ENCODE results near the gene SRD5A3. TPM values are rescaled to one million over a fixed set of nuclear protein-coding genes. Genes with fewer than 3 reads are reported as not detected.

Gene SRD5A3
- total and polyA plus RNA-seq, 9 of the 15 experiments (the other 6 are each of a cell fraction or from before 2014, with no cell fraction given), result 2.5 to 37.0 (median 13.3) TPM

GRCh38 chr4:55297346-55297745 lies 48.7 kb upstream of the SRD5A3 start:
- Histone ChIP-seq H3K4me1 (replicated peaks in 1 of 2; ENCODE audit: control insufficient read depth in 2 of 2, insufficient read depth in 2 of 2, low read length in 2 of 2) (no peaks in the 10 kb centered on the region; a peak in 1 of 5 replicates), H3K9ac (ENCODE audit: insufficient read depth in 1 of 2, low read depth in 2 of 2, low read length in 2 of 2) (no peak overlapping the region; a peak in 1 of 4 replicates), H2AFZ (ENCODE audit: low read depth, low read length) (peak overlapping the region; percentile 90), H3K9me3 (replicated peaks; ENCODE audit: control insufficient read depth, insufficient read depth, low read depth, low read length) (0 out of 2 replicates have a peak, but pooled peaks cover 3% of the 10 kb centered on the region), H3K4me2 (ENCODE audit: insufficient read depth, low read length) (peak overlapping the region; percentile 63), H3K27ac (ENCODE audit: extremely low read depth, low read depth, low read length) (no peak overlapping the region), H3K9me1 (ENCODE audit: control insufficient read depth, insufficient read depth, low read length) (no peaks in the 10 kb centered on the region), H3K4me3 (peak overlapping the region; percentile 24), H3K36me3 (ENCODE audit: control insufficient read depth, insufficient read depth, low read length) (no peaks in the 10 kb centered on the region), H4K20me1 (replicated peaks; ENCODE audit: control insufficient read depth, insufficient read depth, low read length) (no peaks in the 10 kb centered on the region), H3K79me2 (ENCODE audit: control insufficient read depth, insufficient read depth, low read length) (no peaks in the 10 kb centered on the region), H3K27me3 (ENCODE audit: control insufficient read depth in 2 of 2, insufficient read depth in 2 of 2, low read length in 2 of 2) (peaks cover 2 to 5% of the 10 kb centered on the region in 2 experiments; a peak in 2 of 5 replicates)
- POLR2A ChIA-PET, result no interaction called here
- intact Hi-C loops (cut with micrococcal nuclease) (no loop called here), in situ Hi-C loops (cut with MboI) (no loop called here)
- 3% methylated on average over 9 of the region's 9 CpGs for WGBS (ENCODE audit: insufficient coverage, low coverage, missing lambda C conversion rate)
- peak; percentile 100 for ATAC-seq
- CTCF ChIA-PET (ENCODE audit: low intra/inter-chr PET ratio), result no interaction called here
- DNase-seq (ENCODE audit: extremely low read depth in 1 of 4, low spot score in 3 of 4), result peak; percentile 17 to 56 (median 29)
- no TSS peak for BruUV-seq (replicated peaks)
- FAIRE-seq, result no peak
- TF ChIP-seq CTBP1 (IDR thresholded peaks at IDR 0.05; ENCODE audit: borderline replicate concordance), result no peak
- TF ChIP-seq NFE2 (IDR thresholded peaks at IDR 0.05; ENCODE audit: low read depth), result no peak
- TF ChIP-seq MTF1 (CRISPR knock-in tag; IDR thresholded peaks at IDR 0.05; ENCODE audit: borderline replicate concordance), result no peak
- no peak for TF ChIP-seq ARID3A (IDR thresholded peaks at IDR 0.05; ENCODE audit: borderline replicate concordance, low read depth, low read length)
- no peak for TF ChIP-seq HLTF (IDR thresholded peaks at IDR 0.05)
- TF ChIP-seq E2F6 (IDR thresholded peaks at IDR 0.05; ENCODE audit: borderline replicate concordance in 1 of 2, extremely low read depth in 1 of 2, insufficient read depth in 1 of 2, insufficient read length in 1 of 2, low read depth in 1 of 2, low read length in 1 of 2, poor library complexity in 1 of 2, severe bottlenecking in 1 of 2), result peak in 1 of 2 experiments; percentile 34
- no peak for TF ChIP-seq ATF3 (IDR thresholded peaks at IDR 0.05)
- TF ChIP-seq ATF3 (CRISPR knock-in tag; conservative IDR thresholded peaks at IDR 0.05), result no peak
- no peak for TF ChIP-seq SNAPC5 (CRISPR knock-in tag; IDR thresholded peaks at IDR 0.05)
- no peak for TF ChIP-seq ZBTB5 (IDR thresholded peaks at IDR 0.05)
- no peak for TF ChIP-seq MECOM (CRISPR knock-in tag; IDR thresholded peaks at IDR 0.05)
- peak; percentile 77 for TF ChIP-seq PKNOX1 (IDR thresholded peaks at IDR 0.05)
- TF ChIP-seq TARDBP (IDR thresholded peaks at IDR 0.05), result no peak
- no peak for TF ChIP-seq ZNF589 (CRISPR knock-in tag; IDR thresholded peaks at IDR 0.05; ENCODE audit: low read depth)
- no peak for TF ChIP-seq DMBX1 (CRISPR knock-in tag; IDR thresholded peaks at IDR 0.05; ENCODE audit: borderline replicate concordance)
- no peak for TF ChIP-seq BCOR (IDR thresholded peaks at IDR 0.05)
